Measurements from ENCODE around the gene INPP5A.

Gene INPP5A

GRCh38 chr10:132725202-132725601 lies 187.6 kb downstream of the INPP5A start:
- FAIRE-seq (no peak), DNase-seq (ENCODE audit: insufficient read length, low spot score) (no peak)

GRCh38 chr10:132726194-132726593 lies 188.6 kb downstream of the INPP5A start:
- FAIRE-seq (no peak), DNase-seq (ENCODE audit: insufficient read length, low spot score) (no peak)
- TF ChIP-seq POLR2AphosphoS5 (IDR thresholded peaks at IDR 0.05; ENCODE audit: low read depth, low read length) = no peak
- TF ChIP-seq POLR2A (IDR thresholded peaks at IDR 0.05; ENCODE audit: low read depth, low read length) = no peak
- no peak for TF ChIP-seq PAX5 (IDR thresholded peaks at IDR 0.05; ENCODE audit: insufficient read depth, low read length, severe bottlenecking)
- no peak for TF ChIP-seq TAF1 (IDR thresholded peaks at IDR 0.05; ENCODE audit: low read depth, low read length)
- no peak for TF ChIP-seq POU2F2 (IDR thresholded peaks at IDR 0.05; ENCODE audit: low read depth, low read length)
- no peak for TF ChIP-seq SPI1 (IDR thresholded peaks at IDR 0.05; ENCODE audit: low read depth, low read length)

More at GRCh38 chr10:132725202-132725601, 187.6 kb downstream of the INPP5A start:
- TF ChIP-seq POLR2A (IDR thresholded peaks at IDR 0.05; ENCODE audit: low read depth, low read length) (no peak), SPI1 (IDR thresholded peaks at IDR 0.05; ENCODE audit: low read depth, low read length) (no peak), POU2F2 (IDR thresholded peaks at IDR 0.05; ENCODE audit: low read depth, low read length) (no peak), POLR2AphosphoS5 (IDR thresholded peaks at IDR 0.05; ENCODE audit: low read depth, low read length) (no peak), PAX5 (IDR thresholded peaks at IDR 0.05; ENCODE audit: insufficient read depth, low read length, severe bottlenecking) (no peak)

- DNase-seq (ENCODE audit: insufficient read length, low spot score) (no peak), FAIRE-seq (no peak)
- TF ChIP-seq SPI1 (IDR thresholded peaks at IDR 0.05; ENCODE audit: low read depth, low read length) = no peak
- TF ChIP-seq POLR2A (IDR thresholded peaks at IDR 0.05; ENCODE audit: low read depth, low read length) = no peak
- no peak for TF ChIP-seq POU2F2 (IDR thresholded peaks at IDR 0.05; ENCODE audit: low read depth, low read length)
- TF ChIP-seq PAX5 (IDR thresholded peaks at IDR 0.05; ENCODE audit: insufficient read depth, low read length, severe bottlenecking) = no peak
- no peak for TF ChIP-seq TAF1 (IDR thresholded peaks at IDR 0.05; ENCODE audit: low read depth, low read length)
- no peak for TF ChIP-seq POLR2AphosphoS5 (IDR thresholded peaks at IDR 0.05; ENCODE audit: low read depth, low read length)
Measured at GRCh38 chr10:132726951-132727350, 189.4 kb downstream of the INPP5A start.

- no peak for FAIRE-seq
- TF ChIP-seq SPI1 (IDR thresholded peaks at IDR 0.05; ENCODE audit: low read depth, low read length) = no peak
- TF ChIP-seq TAF1 (IDR thresholded peaks at IDR 0.05; ENCODE audit: low read depth, low read length) = no peak
- TF ChIP-seq POLR2A (IDR thresholded peaks at IDR 0.05; ENCODE audit: low read depth, low read length) = no peak
- TF ChIP-seq POU2F2 (IDR thresholded peaks at IDR 0.05; ENCODE audit: low read depth, low read length) = no peak
- no peak for TF ChIP-seq POLR2AphosphoS5 (IDR thresholded peaks at IDR 0.05; ENCODE audit: low read depth, low read length)
- no peak for TF ChIP-seq PAX5 (IDR thresholded peaks at IDR 0.05; ENCODE audit: insufficient read depth, low read length, severe bottlenecking)
- DNase-seq (ENCODE audit: insufficient read length, low spot score) = no peak
Measured at GRCh38 chr10:132727411-132727810, 189.8 kb downstream of the INPP5A start.

- DNase-seq (ENCODE audit: insufficient read length, low spot score) = no peak
- FAIRE-seq = no peak
- TF ChIP-seq TAF1 (IDR thresholded peaks at IDR 0.05; ENCODE audit: low read depth, low read length) (no peak), POU2F2 (IDR thresholded peaks at IDR 0.05; ENCODE audit: low read depth, low read length) (no peak), PAX5 (IDR thresholded peaks at IDR 0.05; ENCODE audit: insufficient read depth, low read length, severe bottlenecking) (no peak), POLR2AphosphoS5 (IDR thresholded peaks at IDR 0.05; ENCODE audit: low read depth, low read length) (no peak), SPI1 (IDR thresholded peaks at IDR 0.05; ENCODE audit: low read depth, low read length) (no peak), POLR2A (IDR thresholded peaks at IDR 0.05; ENCODE audit: low read depth, low read length) (no peak)
Measured at GRCh38 chr10:132728321-132728720, 190.7 kb downstream of the INPP5A start.

GRCh38 chr10:132728741-132729140 lies 191.2 kb downstream of the INPP5A start:
- FAIRE-seq (no peak), DNase-seq (ENCODE audit: insufficient read length, low spot score) (no peak)
- no peak for TF ChIP-seq POLR2AphosphoS5 (IDR thresholded peaks at IDR 0.05; ENCODE audit: low read depth, low read length)
- TF ChIP-seq PAX5 (IDR thresholded peaks at IDR 0.05; ENCODE audit: insufficient read depth, low read length, severe bottlenecking) = no peak
- TF ChIP-seq POLR2A (IDR thresholded peaks at IDR 0.05; ENCODE audit: low read depth, low read length) = no peak
- TF ChIP-seq SPI1 (IDR thresholded peaks at IDR 0.05; ENCODE audit: low read depth, low read length) = no peak
- no peak for TF ChIP-seq TAF1 (IDR thresholded peaks at IDR 0.05; ENCODE audit: low read depth, low read length)
- no peak for TF ChIP-seq POU2F2 (IDR thresholded peaks at IDR 0.05; ENCODE audit: low read depth, low read length)

GRCh38 chr10:132729810-132730572 lies 192.4 kb downstream of the INPP5A start:
- DNase-seq (ENCODE audit: insufficient read length, low spot score) (no peak), FAIRE-seq (no peak)
- TF ChIP-seq POLR2AphosphoS5 (IDR thresholded peaks at IDR 0.05; ENCODE audit: low read depth, low read length) = no peak

- DNase-seq (ENCODE audit: insufficient read length, low spot score) (no peak), FAIRE-seq (no peak)
- TF ChIP-seq PAX5 (IDR thresholded peaks at IDR 0.05; ENCODE audit: insufficient read depth, low read length, severe bottlenecking) (no peak), SPI1 (IDR thresholded peaks at IDR 0.05; ENCODE audit: low read depth, low read length) (no peak), POU2F2 (IDR thresholded peaks at IDR 0.05; ENCODE audit: low read depth, low read length) (no peak), TAF1 (IDR thresholded peaks at IDR 0.05; ENCODE audit: low read depth, low read length) (no peak), POLR2AphosphoS5 (IDR thresholded peaks at IDR 0.05; ENCODE audit: low read depth, low read length) (no peak)
Measured at GRCh38 chr10:132730573-132730953, 193.0 kb downstream of the INPP5A start.

- no peak for FAIRE-seq
- DNase-seq (ENCODE audit: insufficient read length, low spot score) = no peak
- TF ChIP-seq POLR2AphosphoS5 (IDR thresholded peaks at IDR 0.05; ENCODE audit: low read depth, low read length) (no peak), POU2F2 (IDR thresholded peaks at IDR 0.05; ENCODE audit: low read depth, low read length) (no peak), POLR2A (IDR thresholded peaks at IDR 0.05; ENCODE audit: low read depth, low read length) (no peak), TAF1 (IDR thresholded peaks at IDR 0.05; ENCODE audit: low read depth, low read length) (no peak), SPI1 (IDR thresholded peaks at IDR 0.05; ENCODE audit: low read depth, low read length) (no peak), PAX5 (IDR thresholded peaks at IDR 0.05; ENCODE audit: insufficient read depth, low read length, severe bottlenecking) (no peak)
Measured at GRCh38 chr10:132732518-132732917, 194.9 kb downstream of the INPP5A start.

GRCh38 chr10:132733926-132734325 lies 196.3 kb downstream of the INPP5A start:
- TF ChIP-seq POLR2AphosphoS5 (IDR thresholded peaks at IDR 0.05; ENCODE audit: low read depth, low read length) = no peak
- TF ChIP-seq TAF1 (IDR thresholded peaks at IDR 0.05; ENCODE audit: low read depth, low read length) = no peak
- TF ChIP-seq PAX5 (IDR thresholded peaks at IDR 0.05; ENCODE audit: insufficient read depth, low read length, severe bottlenecking) = no peak
- no peak for TF ChIP-seq SPI1 (IDR thresholded peaks at IDR 0.05; ENCODE audit: low read depth, low read length)
- TF ChIP-seq POU2F2 (IDR thresholded peaks at IDR 0.05; ENCODE audit: low read depth, low read length) = no peak
- no peak for TF ChIP-seq POLR2A (IDR thresholded peaks at IDR 0.05; ENCODE audit: low read depth, low read length)
- no peak for FAIRE-seq
- no peak for DNase-seq (ENCODE audit: insufficient read length, low spot score)
